OCI-LY3 (cell line): ENCODE measurements around the gene DNAJC8.

Experiments used
- EZH2phosphoT487 ChIP-seq: fragments of 200-600 bp; shearing (Covaris generic); IDR thresholded peaks from 2 replicates; pipeline ENCODE4 v1.6.1; 2018; ENCODE audit warnings: antibody characterized with exemption, mixed run types, low read depth
- TF ChIP-seq, protein P1 (sequence below): fragments of 200-600, 300-600 bp; sonication (generic); IDR thresholded peaks from 2 replicates; pipeline ENCODE4 v1.5.1; 2014; ENCODE audit warnings: antibody characterized with exemption, low read length, low read depth

DNA sequence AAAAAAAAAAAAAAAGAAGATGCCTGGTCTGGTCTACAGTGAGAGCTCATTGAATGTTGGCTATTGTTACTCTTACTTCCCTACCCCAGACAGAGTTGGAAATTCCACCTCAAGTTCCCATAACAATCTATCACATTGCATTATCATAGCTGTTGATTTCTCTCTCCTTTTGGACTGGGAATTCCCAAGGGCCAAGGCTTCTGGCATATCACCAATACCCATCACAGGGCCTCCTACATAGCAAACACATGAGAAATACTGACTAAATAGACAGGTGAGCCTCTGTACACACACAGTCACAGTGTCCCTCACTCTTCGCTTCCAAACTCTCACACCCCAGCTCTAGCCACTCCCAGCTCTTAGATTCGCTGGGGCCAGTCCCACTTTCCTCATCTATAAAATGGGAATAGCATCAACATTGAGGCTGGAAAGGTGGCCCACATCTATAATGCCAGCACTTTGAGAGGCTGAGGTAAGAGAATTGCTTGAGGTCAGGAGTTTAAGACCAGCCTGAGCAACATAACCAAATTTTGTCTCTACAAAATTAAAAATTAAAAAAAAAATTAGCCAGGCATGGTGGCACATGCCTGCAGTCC is 62.7 kb downstream of the DNAJC8 start:
- TF ChIP-seq, protein P1, sequence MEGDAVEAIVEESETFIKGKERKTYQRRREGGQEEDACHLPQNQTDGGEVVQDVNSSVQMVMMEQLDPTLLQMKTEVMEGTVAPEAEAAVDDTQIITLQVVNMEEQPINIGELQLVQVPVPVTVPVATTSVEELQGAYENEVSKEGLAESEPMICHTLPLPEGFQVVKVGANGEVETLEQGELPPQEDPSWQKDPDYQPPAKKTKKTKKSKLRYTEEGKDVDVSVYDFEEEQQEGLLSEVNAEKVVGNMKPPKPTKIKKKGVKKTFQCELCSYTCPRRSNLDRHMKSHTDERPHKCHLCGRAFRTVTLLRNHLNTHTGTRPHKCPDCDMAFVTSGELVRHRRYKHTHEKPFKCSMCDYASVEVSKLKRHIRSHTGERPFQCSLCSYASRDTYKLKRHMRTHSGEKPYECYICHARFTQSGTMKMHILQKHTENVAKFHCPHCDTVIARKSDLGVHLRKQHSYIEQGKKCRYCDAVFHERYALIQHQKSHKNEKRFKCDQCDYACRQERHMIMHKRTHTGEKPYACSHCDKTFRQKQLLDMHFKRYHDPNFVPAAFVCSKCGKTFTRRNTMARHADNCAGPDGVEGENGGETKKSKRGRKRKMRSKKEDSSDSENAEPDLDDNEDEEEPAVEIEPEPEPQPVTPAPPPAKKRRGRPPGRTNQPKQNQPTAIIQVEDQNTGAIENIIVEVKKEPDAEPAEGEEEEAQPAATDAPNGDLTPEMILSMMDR, result no peak
- TF ChIP-seq EZH2phosphoT487, result no peak
